GM21447 (cell line): ENCODE data around the gene IDE.
A peak's percentile ranks its signal among the peaks of the same experiment; 100 is the strongest.

Experiments
- ATAC-seq: cut with Tn5 transposase; IDR thresholded peaks from one replicate; pipeline ENCODE4 v1.9.1; 2021; ENCODE audit not compliant: unreplicated experiment

Gene IDE

GRCh38 chr10:92567952-92568600 is 5.8 kb downstream of the IDE start:
- ATAC-seq, result peak; percentile 76

DNA sequence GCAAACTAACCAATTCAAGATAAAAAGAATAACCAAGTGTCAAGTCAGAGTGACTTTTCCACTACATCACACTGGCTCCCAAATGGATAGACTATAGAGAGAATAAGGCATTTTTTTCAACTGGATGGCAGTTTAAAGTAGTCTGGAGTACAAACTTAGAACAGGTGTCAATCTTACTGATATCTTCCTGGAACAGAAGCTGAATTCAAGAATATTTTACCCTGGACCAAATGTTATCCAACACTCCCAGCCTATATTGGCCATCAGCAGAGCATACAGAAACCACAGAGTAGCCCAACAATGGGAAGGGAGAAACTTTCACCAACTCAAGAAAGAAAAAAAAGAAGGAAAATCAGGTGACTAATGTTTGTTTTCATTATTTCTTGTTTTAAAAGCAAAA is 11.5 kb downstream of the IDE start:
- no peak for ATAC-seq

- ATAC-seq, result no peak
Observed at GRCh38 chr10:92559046-92559445, 14.8 kb downstream of the IDE start.

GRCh38 chr10:92553959-92554358 is 19.9 kb downstream of the IDE start:
- no peak for ATAC-seq

DNA sequence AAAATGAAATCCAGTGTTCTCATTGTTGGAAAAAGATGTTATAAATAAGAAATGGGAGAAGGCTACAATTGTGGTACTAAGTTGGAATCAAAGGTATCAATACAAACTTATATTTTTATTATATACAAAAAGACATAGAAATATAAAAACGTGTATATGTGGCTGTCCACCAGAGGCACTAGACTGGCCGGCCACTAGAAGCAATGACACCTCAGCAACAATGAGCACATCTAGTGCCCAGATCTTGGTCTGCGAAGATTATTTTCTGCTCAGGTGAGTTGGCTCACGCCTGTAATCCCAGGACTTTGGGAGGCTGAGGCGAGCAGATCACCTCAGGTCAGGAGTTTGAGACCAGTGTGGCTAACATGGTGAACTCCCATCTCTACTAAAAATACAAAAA is 21.6 kb downstream of the IDE start:
- no peak for ATAC-seq

DNA sequence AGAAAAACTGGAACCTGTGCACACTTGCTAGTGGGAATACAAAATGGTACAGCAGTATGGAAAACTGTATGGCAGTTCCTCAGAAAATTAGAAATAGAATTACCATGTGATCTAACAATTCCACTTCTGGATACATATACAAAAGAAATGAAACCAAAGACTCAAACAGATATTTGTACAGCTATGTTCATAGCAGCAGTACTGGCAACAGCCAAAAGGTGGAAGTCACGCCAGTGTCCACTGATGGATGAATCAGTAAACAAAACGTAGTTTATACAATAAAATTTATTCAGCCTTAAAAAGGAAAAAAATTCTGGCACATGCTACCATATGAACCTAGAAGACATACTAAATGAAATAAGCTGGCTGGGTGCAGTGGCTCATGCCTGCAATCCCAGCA is 23.0 kb downstream of the IDE start:
- ATAC-seq, result no peak

- no peak for ATAC-seq
Observed at GRCh38 chr10:92547676-92548075, 26.2 kb downstream of the IDE start.

- no peak for ATAC-seq
Observed at GRCh38 chr10:92545556-92545955, 28.3 kb downstream of the IDE start.

- no peak for ATAC-seq
Observed at GRCh38 chr10:92544296-92544695, 29.6 kb downstream of the IDE start.

GRCh38 chr10:92542458-92542857 is 31.4 kb downstream of the IDE start:
- no peak for ATAC-seq

DNA sequence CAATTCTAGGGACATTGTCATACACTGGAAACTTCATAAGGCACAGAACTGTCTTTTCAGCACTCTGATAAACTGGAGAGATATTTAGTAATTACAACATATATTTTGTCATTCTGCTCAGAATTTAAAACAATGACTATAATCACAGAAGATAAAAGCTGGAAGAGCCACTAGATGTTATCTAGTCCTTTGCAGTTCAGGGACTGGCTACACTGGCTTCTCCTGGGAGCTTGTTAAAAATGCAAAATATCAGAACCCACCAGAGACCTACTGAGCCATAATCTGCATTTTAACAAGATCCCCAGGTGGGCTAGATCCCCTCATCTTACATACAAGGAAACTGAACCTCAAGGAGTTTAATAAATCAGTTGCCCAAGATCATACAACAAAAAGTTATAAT is 32.3 kb downstream of the IDE start:
- ATAC-seq, result no peak

- ATAC-seq, result no peak
Observed at GRCh38 chr10:92538231-92538958, 35.5 kb downstream of the IDE start.

- no peak for ATAC-seq
Observed at GRCh38 chr10:92530891-92531535, 42.9 kb downstream of the IDE start.

DNA sequence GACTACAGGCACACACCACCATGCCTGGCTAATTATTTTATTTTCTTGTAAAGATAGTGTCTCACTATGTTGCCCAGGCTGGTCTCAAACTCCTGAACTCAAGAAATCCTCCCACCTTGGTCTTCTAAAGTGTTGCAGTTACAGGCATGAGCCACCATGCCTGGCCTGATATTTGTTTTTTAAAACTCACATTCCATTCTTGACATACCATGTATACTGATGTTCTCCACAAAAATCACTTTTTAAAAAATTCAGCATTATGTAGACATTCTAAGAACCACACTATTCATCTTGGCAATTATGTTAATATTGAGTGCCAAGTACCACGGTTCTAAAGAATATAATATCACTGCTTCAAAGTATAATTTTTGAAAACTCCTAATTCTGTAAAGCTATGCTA is 43.5 kb downstream of the IDE start:
- ATAC-seq, result no peak

DNA sequence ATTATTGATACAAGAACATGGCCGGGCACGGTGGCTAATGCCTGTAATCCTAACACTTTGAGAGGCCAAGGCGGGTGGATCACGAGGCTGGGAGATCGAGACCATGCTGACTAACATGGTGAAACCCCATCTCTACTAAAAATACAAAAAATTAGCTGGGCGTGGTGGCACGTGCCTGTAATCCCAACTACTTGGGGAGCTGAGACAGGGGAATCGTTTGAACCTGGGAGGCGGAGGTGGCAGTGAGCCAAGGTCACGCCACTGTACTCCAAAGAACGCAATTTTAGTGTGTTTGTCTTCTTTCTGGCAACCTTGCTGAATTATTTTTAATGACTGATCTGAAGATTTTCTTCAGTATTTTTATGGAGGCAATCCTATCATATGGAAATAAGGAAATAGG is 46.2 kb downstream of the IDE start:
- ATAC-seq, result no peak

GRCh38 chr10:92523639-92524038 is 50.3 kb downstream of the IDE start:
- ATAC-seq, result no peak

DNA sequence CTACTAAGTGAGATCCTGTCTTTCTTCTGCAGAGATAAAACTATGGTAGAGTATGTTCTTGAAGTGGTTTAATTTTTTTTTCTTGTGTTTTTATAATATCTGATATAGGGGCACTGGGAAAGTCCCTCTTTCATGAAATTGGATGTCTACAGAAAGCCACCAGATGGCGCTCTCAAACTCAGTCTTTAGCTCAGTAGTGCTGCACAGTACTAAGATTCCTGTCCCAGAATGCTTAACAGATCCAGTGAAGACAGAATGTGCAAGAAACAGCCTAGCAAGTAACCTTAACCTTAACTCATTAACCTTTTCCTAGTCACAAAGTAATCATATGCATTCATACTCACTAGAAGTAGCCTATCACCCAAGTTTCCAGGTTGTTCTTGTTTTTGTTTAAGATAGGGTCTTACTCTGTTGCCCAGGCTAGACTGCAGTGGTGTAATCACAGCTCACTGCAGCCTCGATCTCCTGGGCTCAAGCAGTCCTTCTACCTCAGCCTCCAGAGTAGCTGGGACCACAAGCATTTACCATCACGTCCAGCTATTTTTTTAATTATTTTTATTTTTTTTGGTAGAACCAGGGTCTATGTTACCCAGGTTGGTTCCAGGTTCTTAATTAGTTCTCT is 56.7 kb downstream of the IDE start:
- ATAC-seq, result peak; percentile 88

DNA sequence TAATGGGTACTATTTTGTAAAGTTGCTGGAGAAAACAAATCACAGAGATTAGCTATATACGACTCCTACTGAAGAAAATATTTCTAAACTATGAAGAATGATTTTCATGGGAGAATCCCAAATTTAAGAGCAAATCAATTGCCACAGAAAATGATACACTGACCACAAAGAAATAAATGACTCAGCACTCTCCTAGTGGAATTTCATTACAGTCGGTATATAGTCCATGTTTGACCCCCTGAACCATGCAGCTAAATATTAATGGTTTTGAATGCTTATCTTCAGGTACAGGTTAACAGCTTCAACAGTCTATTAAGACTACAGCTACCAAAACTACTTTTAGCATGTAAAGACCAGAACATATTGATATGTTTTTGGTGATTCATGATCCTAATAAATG is 65.0 kb downstream of the IDE start:
- ATAC-seq, result no peak

- no peak for ATAC-seq
Observed at GRCh38 chr10:92506336-92506735, 67.6 kb downstream of the IDE start.

- no peak for ATAC-seq
Observed at GRCh38 chr10:92505044-92505443, 68.8 kb downstream of the IDE start.

GRCh38 chr10:92502296-92502808 is 71.5 kb downstream of the IDE start:
- ATAC-seq, result no peak

DNA sequence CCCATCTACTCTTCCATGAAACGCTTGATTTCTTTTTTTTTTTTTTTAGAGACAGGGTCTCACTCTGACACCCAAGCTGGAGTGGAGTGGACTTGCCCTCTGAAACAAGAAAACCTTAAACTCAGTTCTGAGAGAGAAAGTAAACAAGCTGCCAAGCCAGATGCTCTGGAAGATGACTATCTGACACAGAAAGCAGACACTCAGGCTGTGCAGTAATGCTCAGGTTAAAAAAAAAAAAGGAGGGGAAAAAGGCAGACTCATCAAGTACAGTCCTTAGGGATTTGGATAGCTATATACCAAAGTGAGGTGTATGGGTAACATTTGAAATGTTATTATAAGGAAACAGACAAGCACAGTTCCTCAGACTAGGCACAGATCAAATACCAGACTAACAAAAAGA is 80.5 kb downstream of the IDE start:
- no peak for ATAC-seq
